Activated CD8-positive, alpha-beta memory T cell treated with anti-CD3 and anti-CD28 coated beads, Interleukin-2, amount 50 U/mL, for 4 hours (primary cell): ENCODE measurements around the gene KCND2.

Source experiments
- DNase-seq: peaks from one replicate; pipeline ENCODE4 v3.0.0-alpha.2; 2020

KCND2 gene

GRCh38 chr7:120412139-120413050 is 139.4 kb downstream of the KCND2 start:
- DNase-seq = no peak

GRCh38 chr7:120413164-120413563 is 140.2 kb downstream of the KCND2 start:
- DNase-seq = no peak

GRCh38 chr7:120417244-120417979 is 144.4 kb downstream of the KCND2 start:
- no peak for DNase-seq

- DNase-seq = no peak
These were observed 148.2 kb downstream of the KCND2 start for GRCh38 chr7:120421151-120421651.

- DNase-seq = no peak
These were observed 158.0 kb downstream of the KCND2 start for GRCh38 chr7:120431016-120431415.

- DNase-seq = no peak
These were observed 163.6 kb downstream of the KCND2 start for GRCh38 chr7:120436487-120437060.

GRCh38 chr7:120441850-120442249 is 168.9 kb downstream of the KCND2 start:
- no peak for DNase-seq

- no peak for DNase-seq
These were observed 169.9 kb downstream of the KCND2 start for GRCh38 chr7:120442838-120443237.

- DNase-seq = no peak
These were observed 171.7 kb downstream of the KCND2 start for GRCh38 chr7:120444650-120445049.

GRCh38 chr7:120445276-120445675 is 172.3 kb downstream of the KCND2 start:
- DNase-seq = no peak

- DNase-seq = no peak
These were observed 179.7 kb downstream of the KCND2 start for GRCh38 chr7:120452665-120453064.

- DNase-seq = no peak
These were observed 183.7 kb downstream of the KCND2 start for GRCh38 chr7:120456699-120457098.

- no peak for DNase-seq
These were observed 188.0 kb downstream of the KCND2 start for GRCh38 chr7:120460949-120461348.

GRCh38 chr7:120462991-120463390 is 190.0 kb downstream of the KCND2 start:
- DNase-seq = no peak

GRCh38 chr7:120464104-120464503 is 191.1 kb downstream of the KCND2 start:
- DNase-seq = no peak

- no peak for DNase-seq
These were observed 194.7 kb downstream of the KCND2 start for GRCh38 chr7:120467676-120468075.

- DNase-seq = no peak
These were observed 195.6 kb downstream of the KCND2 start for GRCh38 chr7:120468611-120469010.

- no peak for DNase-seq
These were observed 199.9 kb downstream of the KCND2 start for GRCh38 chr7:120472892-120473291.

GRCh38 chr7:120473352-120473751 is 200.4 kb downstream of the KCND2 start:
- no peak for DNase-seq

GRCh38 chr7:120475994-120476393 is 203.0 kb downstream of the KCND2 start:
- no peak for DNase-seq

GRCh38 chr7:120480472-120480871 is 207.5 kb downstream of the KCND2 start:
- DNase-seq = no peak

- no peak for DNase-seq
These were observed 208.0 kb downstream of the KCND2 start for GRCh38 chr7:120480930-120481329.

GRCh38 chr7:120486164-120486563 is 213.2 kb downstream of the KCND2 start:
- DNase-seq = no peak

GRCh38 chr7:120502132-120502531 is 229.2 kb downstream of the KCND2 start:
- no peak for DNase-seq
